Cardiac muscle cell (in vitro differentiated cells and primary cell): Measurements from ENCODE around the gene ZNF292. TPM values are rescaled to one million over a fixed set of nuclear protein-coding genes. Genes with fewer than 3 reads are reported as not detected.

Experiments
- DNase-seq, 2 donors: peaks; one replicate each; pipeline versions ENCODE4 v3.0.0 to v3.0.0-alpha.2; 2010 to 2017; ENCODE audit warnings: low read depth in 1 of 2, low spot score in 1 of 2
- H3K27ac ChIP-seq: fragments of 200-600 bp; sonication (generic); 2 replicates; pipeline ENCODE4 v1.5.1; 2016
- H3K27me3 ChIP-seq: fragments of 200-600 bp; sonication (generic); 2 replicates; pipeline ENCODE4 v1.6.0; 2016; ENCODE audit warnings: control low read depth
- H3K36me3 ChIP-seq: fragments of 200-600 bp; sonication (generic); 2 replicates; pipeline ENCODE4 v1.5.1; 2016; ENCODE audit warnings: control low read depth
- H3K4me1 ChIP-seq: fragments of 200-600 bp; sonication (generic); 2 replicates; pipeline ENCODE4 v1.8.1; 2017; ENCODE audit warnings: low read depth, mild to moderate bottlenecking, mixed run types
- H3K4me3 ChIP-seq: fragments of 200-600 bp; sonication (generic); 2 replicates; pipeline ENCODE4 v1.5.1; 2016; ENCODE audit warnings: mild to moderate bottlenecking
- H3K9me3 ChIP-seq: fragments of 200-600 bp; sonication (generic); 2 replicates; pipeline ENCODE4 v1.5.1; 2017; ENCODE audit warnings: low read depth, mild to moderate bottlenecking, control low read depth
- CTCF ChIP-seq: IDR thresholded peaks from 2 replicates; pipeline ENCODE4 v1.5.1; 2012; ENCODE audit warnings: low read depth, mild to moderate bottlenecking, low read length
- polyA plus RNA-seq: library from polyadenylated mRNA; unstranded; fragments of >200 nt; fragmentation: Nextera tagmentation; extraction: Ambion mirVana; gene quantifications from 2 replicates; pipeline ENCODE4 v1.2.1, GENCODE V29; 2016
- total RNA-seq: library from RNA; depleted of rRNA; stranded (reverse); fragments of >200 nt; gene quantifications from 2 replicates; pipeline ENCODE4 v1.2.3, GENCODE V29; 2016

ZNF292 gene
- total and polyA plus RNA-seq, 2 experiments from 2014 or later = 48.7 to 50.4 TPM

GRCh38 chr6:87180105-87180728, 24.9 kb downstream of the ZNF292 start:
- H3K4me3 ChIP-seq = no peak overlapping the region
- no peak for DNase-seq

GRCh38 chr6:87181903-87182302, 26.5 kb downstream of the ZNF292 start:
- Histone ChIP-seq H3K27me3 (no peaks in the 10 kb centered on the region), H3K27ac (no peak overlapping the region), H3K36me3 (no peaks in the 10 kb centered on the region), H3K4me1 (no peaks in the 10 kb centered on the region), H3K4me3 (no peak overlapping the region), H3K9me3 (no peaks in the 10 kb centered on the region)
- no peak for DNase-seq
- no peak for TF ChIP-seq CTCF

More at GRCh38 chr6:87180105-87180728, 24.9 kb downstream of the ZNF292 start:
- H3K27ac ChIP-seq = no peak overlapping the region
- no peaks in the 10 kb centered on the region for H3K4me1 ChIP-seq
- H3K27me3 ChIP-seq = no peaks in the 10 kb centered on the region
- no peak for TF ChIP-seq CTCF
- H3K36me3 ChIP-seq = no peaks in the 10 kb centered on the region
- no peaks in the 10 kb centered on the region for H3K9me3 ChIP-seq

GRCh38 chr6:87182321-87182720, 27.0 kb downstream of the ZNF292 start:
- Histone ChIP-seq H3K27ac (no peak overlapping the region), H3K27me3 (no peaks in the 10 kb centered on the region), H3K36me3 (no peaks in the 10 kb centered on the region), H3K4me1 (no peaks in the 10 kb centered on the region), H3K9me3 (no peaks in the 10 kb centered on the region), H3K4me3 (no peak overlapping the region)
- DNase-seq = no peak
- no peak for TF ChIP-seq CTCF

- Histone ChIP-seq H3K4me3 (no peak overlapping the region), H3K9me3 (no peaks in the 10 kb centered on the region), H3K36me3 (no peaks in the 10 kb centered on the region), H3K4me1 (no peaks in the 10 kb centered on the region), H3K27ac (no peak overlapping the region), H3K27me3 (no peaks in the 10 kb centered on the region)
- DNase-seq = no peak
- TF ChIP-seq CTCF = no peak
Observed at GRCh38 chr6:87182940-87183339, 27.6 kb downstream of the ZNF292 start.

- Histone ChIP-seq H3K27me3 (no peaks in the 10 kb centered on the region), H3K9me3 (no peaks in the 10 kb centered on the region), H3K27ac (no peak overlapping the region), H3K36me3 (no peaks in the 10 kb centered on the region), H3K4me3 (no peak overlapping the region), H3K4me1 (no peaks in the 10 kb centered on the region)
- TF ChIP-seq CTCF = no peak
- peak in 1 of 2 donors; percentile 48 for DNase-seq
Observed at GRCh38 chr6:87183687-87184086, 28.3 kb downstream of the ZNF292 start.
